ENCODE results near the gene PBX1.

Gene PBX1

DNA sequence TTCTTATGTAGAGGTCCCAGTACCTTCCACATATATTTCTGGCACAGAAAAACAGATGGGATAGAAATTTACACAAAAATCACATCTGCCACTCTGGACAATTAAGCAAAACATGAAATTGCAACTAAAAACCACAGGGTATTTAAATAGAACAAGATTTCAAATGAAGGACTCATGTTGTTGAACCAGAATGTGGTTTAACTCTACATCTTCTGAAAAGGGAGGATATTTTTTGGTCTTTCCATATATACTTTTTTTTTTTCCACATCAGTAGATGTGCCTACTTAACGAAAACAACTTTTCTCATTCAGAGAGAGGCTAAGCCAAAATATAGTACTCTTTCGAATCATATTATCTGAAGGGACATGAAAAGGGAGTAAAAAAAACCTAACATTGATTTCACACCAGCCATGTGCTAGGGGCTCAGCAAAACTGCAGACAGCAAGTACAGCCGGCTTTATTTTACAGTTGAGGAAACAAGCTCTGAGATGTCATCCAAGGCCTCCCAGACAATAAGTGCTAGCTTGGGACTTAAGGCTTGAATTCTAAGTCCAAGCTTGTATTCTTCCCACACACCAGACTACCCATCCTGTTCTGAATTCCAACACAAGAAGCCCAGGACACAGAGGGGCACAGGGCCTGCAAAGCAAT lies 208.9 kb downstream of the PBX1 start:
- no peak for DNase-seq (ENCODE audit: extremely low read depth, low read depth)
- TF ChIP-seq, protein P1, sequence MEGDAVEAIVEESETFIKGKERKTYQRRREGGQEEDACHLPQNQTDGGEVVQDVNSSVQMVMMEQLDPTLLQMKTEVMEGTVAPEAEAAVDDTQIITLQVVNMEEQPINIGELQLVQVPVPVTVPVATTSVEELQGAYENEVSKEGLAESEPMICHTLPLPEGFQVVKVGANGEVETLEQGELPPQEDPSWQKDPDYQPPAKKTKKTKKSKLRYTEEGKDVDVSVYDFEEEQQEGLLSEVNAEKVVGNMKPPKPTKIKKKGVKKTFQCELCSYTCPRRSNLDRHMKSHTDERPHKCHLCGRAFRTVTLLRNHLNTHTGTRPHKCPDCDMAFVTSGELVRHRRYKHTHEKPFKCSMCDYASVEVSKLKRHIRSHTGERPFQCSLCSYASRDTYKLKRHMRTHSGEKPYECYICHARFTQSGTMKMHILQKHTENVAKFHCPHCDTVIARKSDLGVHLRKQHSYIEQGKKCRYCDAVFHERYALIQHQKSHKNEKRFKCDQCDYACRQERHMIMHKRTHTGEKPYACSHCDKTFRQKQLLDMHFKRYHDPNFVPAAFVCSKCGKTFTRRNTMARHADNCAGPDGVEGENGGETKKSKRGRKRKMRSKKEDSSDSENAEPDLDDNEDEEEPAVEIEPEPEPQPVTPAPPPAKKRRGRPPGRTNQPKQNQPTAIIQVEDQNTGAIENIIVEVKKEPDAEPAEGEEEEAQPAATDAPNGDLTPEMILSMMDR (IDR thresholded peaks at IDR 0.05; ENCODE audit: low read depth, low read length), result no peak

DNA sequence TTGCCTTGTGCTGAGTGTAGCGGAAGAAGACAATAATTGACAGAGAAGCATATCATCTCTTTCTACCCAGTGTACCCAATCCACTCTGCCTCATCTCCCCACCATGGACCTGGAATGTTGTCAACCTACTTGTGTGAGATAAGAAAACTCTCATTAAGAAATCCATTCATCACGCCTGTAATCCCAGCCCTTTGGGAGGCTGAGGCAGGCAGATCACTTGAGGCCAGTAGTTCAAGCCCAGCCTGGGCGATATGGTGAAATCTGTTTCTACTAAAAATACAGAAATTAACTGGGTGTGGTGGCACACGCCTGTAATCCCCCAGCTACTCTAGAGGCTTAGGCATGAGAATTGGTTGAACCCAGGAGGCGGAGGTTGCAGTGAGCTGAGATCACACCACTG lies 209.6 kb downstream of the PBX1 start:
- DNase-seq (ENCODE audit: extremely low read depth, low read depth), result no peak
- TF ChIP-seq, protein P1 (IDR thresholded peaks at IDR 0.05; ENCODE audit: low read depth, low read length), result no peak

DNA sequence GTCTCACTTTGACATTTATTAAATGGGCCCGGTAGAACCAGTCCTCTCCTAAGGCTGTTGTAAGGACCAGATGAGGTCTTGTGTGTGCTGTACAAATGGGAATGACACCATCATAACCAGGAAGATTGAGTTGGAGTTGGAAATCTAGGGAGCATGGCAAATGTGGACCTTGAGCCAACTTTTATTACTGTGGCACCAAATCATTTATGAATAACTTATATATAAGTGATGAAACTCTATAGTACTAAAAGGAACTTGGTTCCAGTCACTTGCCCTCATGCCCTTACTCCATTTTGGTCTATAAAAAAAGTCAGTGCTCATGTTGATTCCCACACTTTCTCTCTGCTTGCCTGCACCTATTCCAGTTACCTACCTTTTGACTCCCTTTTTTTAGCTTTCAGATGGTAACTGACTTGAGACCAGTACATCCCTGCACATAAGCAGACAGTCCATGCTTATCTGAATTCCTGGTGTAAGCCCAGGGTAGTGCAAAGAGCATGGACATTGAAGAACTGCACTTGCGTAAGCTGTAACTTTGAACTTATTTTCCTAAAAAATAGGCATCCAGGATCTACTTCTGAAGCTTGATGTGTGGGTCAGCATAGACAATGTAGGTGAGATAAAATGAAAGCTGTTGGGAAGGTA lies 210.6 kb downstream of the PBX1 start:
- TF ChIP-seq, protein P1 (IDR thresholded peaks at IDR 0.05; ENCODE audit: low read depth, low read length), result no peak
- no peak for DNase-seq (ENCODE audit: extremely low read depth, low read depth)

DNA sequence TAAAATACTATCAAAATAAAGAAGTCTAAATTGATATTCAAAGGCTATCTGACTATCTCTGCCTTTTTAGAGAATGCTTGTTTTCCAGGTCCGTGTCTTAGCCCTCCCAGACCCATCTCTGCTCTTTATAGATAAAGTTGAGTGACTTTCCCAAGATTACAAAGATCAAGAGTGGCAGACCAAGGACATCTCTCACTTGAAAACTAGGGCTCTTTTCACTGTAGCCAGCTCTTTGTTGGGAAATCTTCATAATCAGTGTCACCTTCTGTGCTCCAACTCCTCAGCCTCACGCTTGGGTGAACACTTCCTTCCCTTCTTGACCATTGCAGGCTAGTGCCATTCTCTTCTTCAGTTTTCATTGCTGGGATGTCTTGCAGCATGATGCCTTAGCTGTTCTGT lies 211.1 kb downstream of the PBX1 start:
- TF ChIP-seq, protein P1 (IDR thresholded peaks at IDR 0.05; ENCODE audit: low read depth, low read length), result no peak
- no peak for DNase-seq (ENCODE audit: extremely low read depth, low read depth)

DNA sequence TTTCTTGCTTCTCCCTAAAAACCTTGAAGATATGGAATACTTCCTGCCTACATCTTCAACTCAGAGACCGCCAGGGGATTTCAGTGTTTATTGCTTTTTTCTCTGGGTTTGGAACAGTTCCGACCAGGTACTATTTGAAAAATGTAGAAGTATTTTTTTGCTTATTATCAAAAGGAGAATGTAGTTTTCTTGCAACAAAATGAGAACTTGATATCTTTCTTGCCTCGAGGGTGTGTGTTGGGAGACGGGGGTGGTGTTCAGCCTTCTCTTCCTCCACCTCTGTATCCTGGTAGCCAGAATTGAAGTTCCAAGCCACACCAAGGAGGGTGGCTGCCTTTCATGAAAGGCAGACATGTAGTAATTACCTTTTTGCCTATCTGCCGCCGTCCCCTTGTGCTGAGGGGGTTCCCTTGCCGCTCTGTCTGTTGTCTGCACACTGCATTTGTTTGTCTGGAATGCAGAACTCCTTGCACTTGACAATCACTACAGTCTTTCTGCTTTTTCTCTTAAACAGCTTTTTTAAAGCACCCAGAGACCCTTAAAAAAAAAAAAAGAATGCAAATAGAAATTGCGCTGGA lies 212.1 kb downstream of the PBX1 start:
- TF ChIP-seq, protein P1 (IDR thresholded peaks at IDR 0.05; ENCODE audit: low read depth, low read length), result no peak
- DNase-seq (ENCODE audit: extremely low read depth, low read depth), result no peak

DNA sequence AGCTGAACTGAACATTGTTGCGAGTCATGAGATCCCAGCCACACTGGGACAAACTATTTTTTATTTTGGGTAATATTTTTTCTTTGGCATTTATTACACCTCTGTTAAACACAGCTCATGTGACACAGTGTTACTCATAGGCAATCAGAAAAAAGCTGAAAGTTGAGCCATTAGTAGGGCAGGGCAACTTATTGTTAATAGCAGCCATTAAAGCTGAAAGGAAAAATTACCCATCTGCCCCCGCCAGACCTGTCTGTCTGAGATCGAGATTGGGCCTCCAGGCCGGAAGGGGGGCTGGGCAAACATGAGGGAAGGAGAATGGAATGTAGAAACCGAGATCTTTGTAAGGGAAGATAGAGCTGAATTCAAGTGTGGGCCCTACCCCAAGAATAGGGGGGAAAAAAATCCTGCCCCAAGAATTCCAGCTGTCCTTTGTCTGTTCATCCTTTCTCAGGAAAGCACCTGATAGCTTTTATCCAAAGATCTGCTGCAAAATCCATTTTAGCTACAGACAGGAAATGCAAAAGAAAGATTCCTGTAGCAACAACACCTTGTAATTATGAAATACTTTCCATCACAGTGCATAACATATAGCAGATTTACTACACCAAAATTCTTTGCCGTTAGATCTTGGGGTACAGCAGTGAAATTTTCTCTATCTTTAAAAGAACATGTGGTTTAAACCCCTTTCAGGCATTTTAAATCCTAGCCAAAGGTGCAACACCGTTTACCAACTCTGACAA lies 212.8 kb downstream of the PBX1 start:
- TF ChIP-seq, protein P1 (IDR thresholded peaks at IDR 0.05; ENCODE audit: low read depth, low read length), result no peak
- DNase-seq (ENCODE audit: extremely low read depth, low read depth), result no peak

DNA sequence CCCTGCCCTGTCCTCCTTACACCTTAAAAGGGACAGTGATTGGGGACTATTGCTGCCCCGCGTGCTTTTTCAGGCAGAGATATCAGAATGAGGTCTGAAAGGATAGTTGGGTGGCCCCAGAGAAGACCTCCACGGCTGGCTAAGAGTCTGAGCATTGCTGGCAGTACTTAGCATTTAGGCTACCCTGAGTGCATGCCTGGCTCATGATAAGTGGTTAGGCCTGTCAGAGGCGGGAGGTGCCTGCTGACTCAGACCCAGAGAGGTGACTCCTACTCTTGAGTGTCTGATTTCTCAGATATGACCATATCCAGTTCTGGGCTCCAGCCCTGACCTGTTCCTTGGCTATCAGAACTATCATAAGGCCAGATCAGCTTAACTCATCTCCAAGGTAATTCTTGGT lies 213.7 kb downstream of the PBX1 start:
- TF ChIP-seq, protein P1 (IDR thresholded peaks at IDR 0.05; ENCODE audit: low read depth, low read length), result no peak
- DNase-seq (ENCODE audit: extremely low read depth, low read depth), result peak; percentile 78

All from AG09319 (cell line).